ENCODE results near the gene DRD3. TPM values are rescaled to one million over a fixed set of nuclear protein-coding genes. Genes with fewer than 3 reads are reported as not detected.

Gene DRD3
- total RNA-seq, 2 experiments from 2014 or later: not detected

GRCh38 chr3:114179575-114179974 is 723 bp upstream of the DRD3 start:
- CTCF ChIA-PET: interaction anchor here (0.8 to 1.8 kb wide), 5 partner anchors 12 to 42 kb away, joined by 3 to 7 read pairs (median 4); no protein-coding TSS in a partner anchor
- POLR2A ChIA-PET: no interaction called here
- peaks cover 2% of the 10 kb centered on the region for H3K27me3 Mint-ChIP-seq

GRCh38 chr3:114176890-114177289 is 2.0 kb downstream of the DRD3 start:
- Mint-ChIP-seq H3K4me1 (ENCODE audit: low read depth) (peaks cover 10% of the 10 kb centered on the region), H3K36me3 (no peaks in the 10 kb centered on the region), H3K4me3 (no peak overlapping the region), H3K27ac (no peak overlapping the region), H3K27me3 (peaks cover 2% of the 10 kb centered on the region), H3K9me3 (no peaks in the 10 kb centered on the region)
- intact Hi-C loops (cut with micrococcal nuclease): no loop called here
- POLR2A ChIA-PET: no interaction called here
- DNase-seq: no peak
- CTCF ChIA-PET: interaction anchor here (0.7 to 1.1 kb wide), 3 partner anchors 18 to 242 kb away, joined by 3 read pairs; no protein-coding TSS in a partner anchor

More at GRCh38 chr3:114179575-114179974, 723 bp upstream of the DRD3 start:
- no peak overlapping the region for H3K27ac Mint-ChIP-seq
- H3K36me3 Mint-ChIP-seq: no peaks in the 10 kb centered on the region
- intact Hi-C loops (cut with micrococcal nuclease): no loop called here
- H3K9me3 Mint-ChIP-seq: peaks cover 3% of the 10 kb centered on the region
- no peak for DNase-seq
- peaks cover 10% of the 10 kb centered on the region for H3K4me1 Mint-ChIP-seq (ENCODE audit: low read depth)
- no peak overlapping the region for H3K4me3 Mint-ChIP-seq

- ChIA-PET POLR2A (no interaction called here), CTCF (interaction anchor here (0.7 to 1.1 kb wide), 3 partner anchors 18 to 242 kb away, joined by 3 read pairs; no protein-coding TSS in a partner anchor)
- Mint-ChIP-seq H3K9me3 (no peaks in the 10 kb centered on the region), H3K4me3 (no peak overlapping the region), H3K4me1 (ENCODE audit: low read depth) (peaks cover 10% of the 10 kb centered on the region), H3K36me3 (no peaks in the 10 kb centered on the region), H3K27ac (no peak overlapping the region), H3K27me3 (peaks cover 2% of the 10 kb centered on the region)
- DNase-seq: no peak
- intact Hi-C loops (cut with micrococcal nuclease): no loop called here
Observed at GRCh38 chr3:114176487-114176886, 2.4 kb downstream of the DRD3 start.

GRCh38 chr3:114175204-114175987 is 3.5 kb downstream of the DRD3 start:
- CTCF ChIA-PET: no interaction called here
- H3K4me1 Mint-ChIP-seq (ENCODE audit: low read depth): peaks cover 10% of the 10 kb centered on the region
- no peak overlapping the region for H3K27ac Mint-ChIP-seq
- no peak overlapping the region for H3K4me3 Mint-ChIP-seq
- DNase-seq: no peak
- peaks cover 2% of the 10 kb centered on the region for H3K27me3 Mint-ChIP-seq
- POLR2A ChIA-PET: no interaction called here
- intact Hi-C loops (cut with micrococcal nuclease): no loop called here
- H3K36me3 Mint-ChIP-seq: no peaks in the 10 kb centered on the region
- H3K9me3 Mint-ChIP-seq: no peaks in the 10 kb centered on the region

GRCh38 chr3:114171677-114172076 is 7.2 kb downstream of the DRD3 start:
- Mint-ChIP-seq H3K9me3 (no peaks in the 10 kb centered on the region), H3K27me3 (no peaks in the 10 kb centered on the region), H3K27ac (no peak overlapping the region), H3K4me3 (no peak overlapping the region), H3K36me3 (no peaks in the 10 kb centered on the region), H3K4me1 (ENCODE audit: low read depth) (peaks cover 8% of the 10 kb centered on the region)
- intact Hi-C loops (cut with micrococcal nuclease): no loop called here
- CTCF ChIA-PET: no interaction called here
- POLR2A ChIA-PET: no interaction called here
- DNase-seq: no peak

- DNase-seq: no peak
- intact Hi-C loops (cut with micrococcal nuclease): no loop called here
- CTCF ChIA-PET: interaction anchor here (1.2 to 2.8 kb wide), 3 partner anchors 11 to 131 kb away, joined by 3 to 15 read pairs (median 4); no protein-coding TSS in a partner anchor
- no peak overlapping the region for H3K4me3 Mint-ChIP-seq
- H3K27ac Mint-ChIP-seq: no peak overlapping the region
- no peaks in the 10 kb centered on the region for H3K36me3 Mint-ChIP-seq
- no peaks in the 10 kb centered on the region for H3K27me3 Mint-ChIP-seq
- H3K4me1 Mint-ChIP-seq (ENCODE audit: low read depth): no peaks in the 10 kb centered on the region
- POLR2A ChIA-PET: no interaction called here
- H3K9me3 Mint-ChIP-seq: no peaks in the 10 kb centered on the region
Observed at GRCh38 chr3:114168150-114168549, 10.7 kb downstream of the DRD3 start.

- ChIA-PET POLR2A (no interaction called here), CTCF (interaction anchor here (1.4 kb wide), 1 partner anchor 261 kb away, joined by 3 read pairs; no protein-coding TSS in a partner anchor)
- H3K9me3 Mint-ChIP-seq: no peaks in the 10 kb centered on the region
- no peak overlapping the region for H3K4me3 Mint-ChIP-seq
- intact Hi-C loops (cut with micrococcal nuclease): no loop called here
- H3K36me3 Mint-ChIP-seq: no peaks in the 10 kb centered on the region
- no peak overlapping the region for H3K27ac Mint-ChIP-seq
- DNase-seq: no peak
- peaks cover 5% of the 10 kb centered on the region for H3K4me1 Mint-ChIP-seq (ENCODE audit: low read depth)
- no peaks in the 10 kb centered on the region for H3K27me3 Mint-ChIP-seq
Observed at GRCh38 chr3:114157321-114157720, 21.5 kb downstream of the DRD3 start.

- Mint-ChIP-seq H3K4me3 (no peak overlapping the region), H3K27ac (no peak overlapping the region), H3K36me3 (no peaks in the 10 kb centered on the region), H3K9me3 (no peaks in the 10 kb centered on the region), H3K27me3 (no peaks in the 10 kb centered on the region), H3K4me1 (ENCODE audit: low read depth) (peaks cover 8% of the 10 kb centered on the region)
- peak; percentile 52 for DNase-seq
- intact Hi-C loops (cut with micrococcal nuclease): no loop called here
- CTCF ChIA-PET: interaction anchor here (0.7 to 6.8 kb wide), 19 partner anchors 12 to 311 kb away, joined by 3 to 61 read pairs (median 4); partner anchors contain the start of gene DRD3
- POLR2A ChIA-PET: no interaction called here
Observed at GRCh38 chr3:114155370-114155821, 23.5 kb downstream of the DRD3 start.

GRCh38 chr3:114154321-114154821 is 24.5 kb downstream of the DRD3 start:
- ChIA-PET CTCF (interaction anchor here (0.6 to 6.8 kb wide), 16 partner anchors 11 to 265 kb away, joined by 3 to 61 read pairs (median 6); partner anchors contain the start of gene DRD3), POLR2A (no interaction called here)
- Mint-ChIP-seq H3K9me3 (no peaks in the 10 kb centered on the region), H3K27me3 (no peaks in the 10 kb centered on the region), H3K36me3 (no peaks in the 10 kb centered on the region), H3K27ac (no peak overlapping the region), H3K4me3 (no peak overlapping the region), H3K4me1 (ENCODE audit: low read depth) (peaks cover 8% of the 10 kb centered on the region)
- intact Hi-C loops (cut with micrococcal nuclease): loop anchor here (5.0 kb wide), 3 partner anchors 153 to 348 kb away; no protein-coding TSS in a partner anchor
- no peak for DNase-seq

- Mint-ChIP-seq H3K9me3 (no peaks in the 10 kb centered on the region), H3K27me3 (no peaks in the 10 kb centered on the region), H3K27ac (peak overlapping the region; percentile 18), H3K4me3 (peak overlapping the region; percentile 25), H3K36me3 (no peaks in the 10 kb centered on the region), H3K4me1 (ENCODE audit: low read depth) (peaks cover 8% of the 10 kb centered on the region)
- POLR2A ChIA-PET: interaction anchor here (0.6 kb wide), 1 partner anchor 186 kb away, joined by 6 read pairs; no protein-coding TSS in a partner anchor
- DNase-seq: peak; percentile 90
- CTCF ChIA-PET: interaction anchor here (0.7 to 6.8 kb wide), 18 partner anchors 9 to 280 kb away, joined by 3 to 61 read pairs (median 5); partner anchors contain the start of gene TIGIT
- intact Hi-C loops (cut with micrococcal nuclease): loop anchor here (1.0 to 5.0 kb wide), 7 partner anchors 61 to 350 kb away; no protein-coding TSS in a partner anchor
Observed at GRCh38 chr3:114152519-114153151, 26.2 kb downstream of the DRD3 start.

GRCh38 chr3:114151091-114151490 is 27.8 kb downstream of the DRD3 start:
- DNase-seq: no peak
- ChIA-PET CTCF (interaction anchor here (1.0 to 6.8 kb wide), 9 partner anchors 44 to 306 kb away, joined by 3 to 61 read pairs (median 5); no protein-coding TSS in a partner anchor), POLR2A (no interaction called here)
- Mint-ChIP-seq H3K36me3 (no peaks in the 10 kb centered on the region), H3K9me3 (no peaks in the 10 kb centered on the region), H3K4me1 (ENCODE audit: low read depth) (peaks cover 8% of the 10 kb centered on the region), H3K27me3 (no peaks in the 10 kb centered on the region), H3K27ac (no peak overlapping the region), H3K4me3 (no peak overlapping the region)
- intact Hi-C loops (cut with micrococcal nuclease): loop anchor here (5.0 kb wide), 3 partner anchors 156 to 351 kb away; no protein-coding TSS in a partner anchor

GRCh38 chr3:114147251-114147650 is 31.6 kb downstream of the DRD3 start:
- H3K4me3 Mint-ChIP-seq: no peak overlapping the region
- intact Hi-C loops (cut with micrococcal nuclease): no loop called here
- POLR2A ChIA-PET: no interaction called here
- CTCF ChIA-PET: no interaction called here
- peaks cover 14% of the 10 kb centered on the region for H3K4me1 Mint-ChIP-seq (ENCODE audit: low read depth)
- no peak overlapping the region for H3K27ac Mint-ChIP-seq
- no peaks in the 10 kb centered on the region for H3K27me3 Mint-ChIP-seq
- no peak for DNase-seq
- H3K9me3 Mint-ChIP-seq: no peaks in the 10 kb centered on the region
- H3K36me3 Mint-ChIP-seq: no peaks in the 10 kb centered on the region

All from activated CD4-positive, alpha-beta memory T cell treated with anti-CD3 and anti-CD28 coated beads for 36 hours (primary cell).